ENCODE data around the gene SMOC1. TPM values are rescaled to one million over a fixed set of nuclear protein-coding genes. Genes with fewer than 3 reads are reported as not detected.

The SMOC1 gene
- total RNA-seq, 1 experiment from 2014 or later: 0.14 TPM

DNA sequence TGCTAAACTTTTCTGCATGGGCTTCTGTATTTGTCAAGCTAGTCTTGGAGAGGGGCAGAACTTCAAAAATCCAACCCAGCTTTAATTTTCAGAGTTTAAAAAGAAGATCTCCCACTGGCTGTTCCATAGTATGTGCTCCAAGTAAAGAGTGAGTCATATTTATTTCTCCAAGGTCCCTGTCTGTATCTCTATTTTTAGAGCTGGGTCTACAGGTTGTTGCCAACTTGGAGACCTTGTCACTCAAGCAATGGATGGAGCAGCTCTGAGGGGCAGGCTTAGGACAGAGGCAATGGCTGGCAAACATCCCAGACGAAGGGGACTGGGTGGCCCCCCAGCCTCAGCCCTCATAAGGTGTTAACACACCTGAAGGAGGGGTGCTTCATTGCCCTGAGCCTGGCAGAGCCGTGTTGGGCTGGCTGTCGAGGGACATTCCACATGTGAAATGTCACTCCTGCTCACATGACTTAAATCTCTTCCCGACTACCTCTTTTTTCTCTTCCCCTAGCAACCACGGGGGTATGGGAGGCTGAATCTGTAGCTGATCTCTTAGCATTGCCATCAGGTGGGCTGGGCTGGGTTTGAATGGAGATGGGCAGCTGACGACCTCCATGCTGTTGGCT, 103.1 kb downstream of the SMOC1 start:
- Mint-ChIP-seq H3K4me3 (ENCODE audit: unreplicated experiment) (no peak overlapping the region), H3K9me3 (ENCODE audit: unreplicated experiment) (no peaks in the 10 kb centered on the region), H3K4me1 (ENCODE audit: low read depth, unreplicated experiment) (peaks cover 16% of the 10 kb centered on the region), H3K27ac (ENCODE audit: unreplicated experiment) (no peak overlapping the region), H3K36me3 (ENCODE audit: insufficient read depth, unreplicated experiment) (no peaks in the 10 kb centered on the region), H3K27me3 (ENCODE audit: insufficient read depth, unreplicated experiment) (no peaks in the 10 kb centered on the region)
- no peaks in the 10 kb centered on the region for H3K27me3 ChIP-seq (replicated peaks; ENCODE audit: control insufficient read depth, insufficient read depth, low read length)
- no peaks in the 10 kb centered on the region for H3K36me3 ChIP-seq (ENCODE audit: control insufficient read depth, insufficient read depth, low read length)
- H3K4me3 ChIP-seq (ENCODE audit: low read depth, low read length): no peak overlapping the region
- no TSS peak for BruUV-seq (replicated peaks)
- POLR2A ChIA-PET: no interaction called here
- CTCF ChIA-PET: no interaction called here
- H3K4me1 ChIP-seq: peaks cover 30% of the 10 kb centered on the region
- no peak for DNase-seq
- TF ChIP-seq, protein P1, sequence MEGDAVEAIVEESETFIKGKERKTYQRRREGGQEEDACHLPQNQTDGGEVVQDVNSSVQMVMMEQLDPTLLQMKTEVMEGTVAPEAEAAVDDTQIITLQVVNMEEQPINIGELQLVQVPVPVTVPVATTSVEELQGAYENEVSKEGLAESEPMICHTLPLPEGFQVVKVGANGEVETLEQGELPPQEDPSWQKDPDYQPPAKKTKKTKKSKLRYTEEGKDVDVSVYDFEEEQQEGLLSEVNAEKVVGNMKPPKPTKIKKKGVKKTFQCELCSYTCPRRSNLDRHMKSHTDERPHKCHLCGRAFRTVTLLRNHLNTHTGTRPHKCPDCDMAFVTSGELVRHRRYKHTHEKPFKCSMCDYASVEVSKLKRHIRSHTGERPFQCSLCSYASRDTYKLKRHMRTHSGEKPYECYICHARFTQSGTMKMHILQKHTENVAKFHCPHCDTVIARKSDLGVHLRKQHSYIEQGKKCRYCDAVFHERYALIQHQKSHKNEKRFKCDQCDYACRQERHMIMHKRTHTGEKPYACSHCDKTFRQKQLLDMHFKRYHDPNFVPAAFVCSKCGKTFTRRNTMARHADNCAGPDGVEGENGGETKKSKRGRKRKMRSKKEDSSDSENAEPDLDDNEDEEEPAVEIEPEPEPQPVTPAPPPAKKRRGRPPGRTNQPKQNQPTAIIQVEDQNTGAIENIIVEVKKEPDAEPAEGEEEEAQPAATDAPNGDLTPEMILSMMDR (IDR thresholded peaks at IDR 0.05; ENCODE audit: insufficient read depth in 1 of 2, low read depth in 1 of 2, low read length in 1 of 2, severe bottlenecking in 1 of 2, unreplicated experiment in 1 of 2): no peak
- intact Hi-C loops (cut with micrococcal nuclease; ENCODE audit: unreplicated experiment): loop anchor here (5.0 kb wide), 1 partner anchor 40 kb away; no protein-coding TSS in a partner anchor
- H3K9me3 ChIP-seq: no peaks in the 10 kb centered on the region

DNA sequence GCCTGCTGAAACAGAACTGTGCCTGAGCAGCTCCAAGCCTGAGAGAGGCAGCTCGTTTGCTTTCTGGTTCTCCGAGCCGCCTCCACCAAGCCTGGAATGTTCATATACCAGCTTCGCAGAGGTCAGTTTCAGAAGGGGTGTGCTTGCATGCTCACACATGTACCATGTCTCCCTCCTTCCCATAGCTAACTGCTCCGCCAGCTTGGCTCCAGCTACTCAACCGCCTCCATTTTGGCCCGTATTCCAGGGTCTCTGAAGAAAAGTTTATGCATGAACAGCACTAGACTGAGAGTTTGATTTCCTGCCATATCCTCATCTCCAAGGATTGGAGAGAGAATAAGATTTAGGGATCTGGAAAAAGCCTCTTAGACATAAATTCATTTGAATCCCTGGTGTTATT, 103.7 kb downstream of the SMOC1 start:
- no TSS peak for BruUV-seq (replicated peaks)
- Histone ChIP-seq H3K27me3 (replicated peaks; ENCODE audit: control insufficient read depth, insufficient read depth, low read length) (no peaks in the 10 kb centered on the region), H3K36me3 (ENCODE audit: control insufficient read depth, insufficient read depth, low read length) (no peaks in the 10 kb centered on the region), H3K4me1 (peaks cover 30% of the 10 kb centered on the region), H3K4me3 (ENCODE audit: low read depth, low read length) (no peak overlapping the region), H3K9me3 (no peaks in the 10 kb centered on the region)
- no peak overlapping the region for H3K27ac Mint-ChIP-seq (ENCODE audit: unreplicated experiment)
- CTCF ChIA-PET: no interaction called here
- no peak overlapping the region for H3K4me3 Mint-ChIP-seq (ENCODE audit: unreplicated experiment)
- no peak for DNase-seq
- no peaks in the 10 kb centered on the region for H3K27me3 Mint-ChIP-seq (ENCODE audit: insufficient read depth, unreplicated experiment)
- POLR2A ChIA-PET: no interaction called here
- no peaks in the 10 kb centered on the region for H3K36me3 Mint-ChIP-seq (ENCODE audit: insufficient read depth, unreplicated experiment)
- peaks cover 16% of the 10 kb centered on the region for H3K4me1 Mint-ChIP-seq (ENCODE audit: low read depth, unreplicated experiment)
- TF ChIP-seq, protein P1 (IDR thresholded peaks at IDR 0.05; ENCODE audit: insufficient read depth in 1 of 2, low read depth in 1 of 2, low read length in 1 of 2, severe bottlenecking in 1 of 2, unreplicated experiment in 1 of 2): no peak
- intact Hi-C loops (cut with micrococcal nuclease; ENCODE audit: unreplicated experiment): loop anchor here (5.0 kb wide), 1 partner anchor 41 kb away; no protein-coding TSS in a partner anchor
- H3K9me3 Mint-ChIP-seq (ENCODE audit: unreplicated experiment): no peaks in the 10 kb centered on the region

DNA sequence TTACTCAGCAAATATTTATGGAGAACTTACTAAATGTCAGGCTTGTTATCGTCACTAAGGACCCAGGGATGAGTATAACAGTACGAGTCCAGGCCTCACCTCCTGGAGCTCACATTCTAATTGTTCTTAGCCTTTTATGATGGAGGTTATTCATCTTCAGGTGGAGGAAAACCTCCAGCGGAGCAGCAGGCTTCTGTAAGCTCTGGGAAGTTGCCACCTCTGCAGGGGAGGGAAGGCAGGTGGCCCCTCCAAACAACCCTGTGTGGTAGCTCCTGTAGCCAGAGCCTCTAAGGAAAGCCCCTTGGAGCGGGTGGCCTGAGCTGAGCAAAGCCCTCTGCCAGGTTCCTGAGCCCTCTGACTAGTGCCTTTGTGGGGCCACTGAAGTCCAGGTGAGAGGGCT, 104.1 kb downstream of the SMOC1 start:
- POLR2A ChIA-PET: no interaction called here
- no TSS peak for BruUV-seq (replicated peaks)

More for the DNA sequence above, 104.1 kb downstream of the SMOC1 start:
- no peak overlapping the region for H3K4me3 ChIP-seq (ENCODE audit: low read depth, low read length)
- no peaks in the 10 kb centered on the region for H3K27me3 ChIP-seq (replicated peaks; ENCODE audit: control insufficient read depth, insufficient read depth, low read length)
- H3K27ac Mint-ChIP-seq (ENCODE audit: unreplicated experiment): no peak overlapping the region
- no peaks in the 10 kb centered on the region for H3K27me3 Mint-ChIP-seq (ENCODE audit: insufficient read depth, unreplicated experiment)
- H3K4me1 ChIP-seq: peaks cover 30% of the 10 kb centered on the region
- H3K9me3 ChIP-seq: no peaks in the 10 kb centered on the region
- H3K4me3 Mint-ChIP-seq (ENCODE audit: unreplicated experiment): no peak overlapping the region
- H3K36me3 ChIP-seq (ENCODE audit: control insufficient read depth, insufficient read depth, low read length): no peaks in the 10 kb centered on the region
- intact Hi-C loops (cut with micrococcal nuclease; ENCODE audit: unreplicated experiment): loop anchor here (5.0 kb wide), 1 partner anchor 41 kb away; no protein-coding TSS in a partner anchor
- DNase-seq: no peak
- CTCF ChIA-PET: interaction anchor here (0.6 kb wide), 1 partner anchor 11 kb away, joined by 3 read pairs; no protein-coding TSS in a partner anchor
- TF ChIP-seq, protein P1 (IDR thresholded peaks at IDR 0.05; ENCODE audit: insufficient read depth in 1 of 2, low read depth in 1 of 2, low read length in 1 of 2, severe bottlenecking in 1 of 2, unreplicated experiment in 1 of 2): no peak
- no peaks in the 10 kb centered on the region for H3K36me3 Mint-ChIP-seq (ENCODE audit: insufficient read depth, unreplicated experiment)
- no peaks in the 10 kb centered on the region for H3K9me3 Mint-ChIP-seq (ENCODE audit: unreplicated experiment)
- peaks cover 16% of the 10 kb centered on the region for H3K4me1 Mint-ChIP-seq (ENCODE audit: low read depth, unreplicated experiment)

Measured in Caco-2 (cell line).